Measurements from ENCODE around the gene FHIT. TPM values are rescaled to one million over a fixed set of nuclear protein-coding genes. Genes with fewer than 3 reads are reported as not detected.

Gene FHIT
- total RNA-seq, 1 donor from 2014 or later = 10.2 TPM

GRCh38 chr3:60395173-60395762, 856.0 kb downstream of the FHIT start:
- DNase-seq (ENCODE audit: low spot score) = no peak
- no peak for ATAC-seq
- intact Hi-C loops (cut with DNase I) = no loop called here

DNA sequence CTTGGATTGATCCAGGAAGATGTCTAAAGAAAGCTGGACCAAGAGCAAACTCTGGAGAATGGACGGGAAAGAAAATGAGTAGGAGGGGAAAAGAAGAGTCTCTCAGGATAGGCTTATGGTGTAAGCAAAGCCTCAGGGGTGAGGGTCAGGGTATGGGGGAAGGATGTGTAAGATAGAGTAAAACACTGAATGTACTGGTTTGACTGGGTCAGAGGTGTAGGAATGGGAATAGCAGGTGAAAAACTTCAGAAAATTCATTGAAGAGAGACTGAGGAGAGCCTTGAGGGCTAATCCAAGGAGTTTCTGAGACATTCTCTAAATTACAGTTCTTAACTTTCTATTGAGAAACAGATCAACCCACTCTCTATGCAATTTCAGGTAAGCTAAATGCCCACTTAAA, 857.3 kb downstream of the FHIT start:
- ATAC-seq (no peak), DNase-seq (ENCODE audit: low spot score) (no peak)
- intact Hi-C loops (cut with DNase I) = no loop called here

GRCh38 chr3:60392501-60392900, 858.8 kb downstream of the FHIT start:
- ATAC-seq = no peak
- no peak for DNase-seq (ENCODE audit: low spot score)
- intact Hi-C loops (cut with DNase I) = no loop called here

DNA sequence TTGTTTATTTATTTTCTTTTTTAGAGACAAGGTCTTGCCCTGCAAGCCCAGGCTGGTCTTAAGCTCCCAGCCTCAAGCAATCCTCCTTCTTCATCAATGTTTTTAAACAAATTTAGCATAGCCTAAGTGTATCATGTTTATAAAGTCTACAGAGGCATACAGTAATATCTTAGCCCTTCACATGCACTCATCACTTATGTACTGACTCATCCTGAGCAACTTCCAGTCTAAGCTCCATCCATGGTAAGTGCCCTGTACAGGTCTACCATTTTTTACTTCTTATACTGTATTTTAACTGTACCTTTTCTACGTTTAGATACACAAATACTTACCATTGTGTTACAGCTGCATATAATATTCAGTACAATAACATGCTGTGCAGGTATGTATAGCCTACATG, 860.0 kb downstream of the FHIT start:
- intact Hi-C loops (cut with DNase I) = no loop called here
- no peak for ATAC-seq
- DNase-seq (ENCODE audit: low spot score) = no peak

- DNase-seq (ENCODE audit: low spot score) = no peak
- intact Hi-C loops (cut with DNase I) = no loop called here
- ATAC-seq = no peak
These were observed 862.5 kb downstream of the FHIT start for GRCh38 chr3:60388731-60389130.

DNA sequence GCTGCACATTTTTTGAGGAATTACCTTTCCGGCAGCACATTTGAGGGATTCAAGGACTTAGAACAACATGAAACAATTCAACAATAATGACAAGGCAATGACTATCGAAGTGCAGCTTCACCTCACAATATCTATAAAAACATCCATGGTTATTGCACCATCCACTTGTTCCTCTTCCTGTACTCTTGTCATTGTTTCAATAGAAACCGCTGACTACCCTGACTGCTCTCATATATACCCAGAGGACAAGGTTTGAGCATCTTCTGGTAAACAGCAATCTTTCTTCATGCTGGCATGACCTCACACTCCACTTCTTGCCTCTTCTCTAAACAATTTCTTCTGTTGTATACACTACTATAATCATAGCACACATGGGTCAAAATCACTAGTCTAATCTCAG, 864.9 kb downstream of the FHIT start:
- DNase-seq (ENCODE audit: low spot score) (no peak), ATAC-seq (no peak)
- intact Hi-C loops (cut with DNase I) = no loop called here

DNA sequence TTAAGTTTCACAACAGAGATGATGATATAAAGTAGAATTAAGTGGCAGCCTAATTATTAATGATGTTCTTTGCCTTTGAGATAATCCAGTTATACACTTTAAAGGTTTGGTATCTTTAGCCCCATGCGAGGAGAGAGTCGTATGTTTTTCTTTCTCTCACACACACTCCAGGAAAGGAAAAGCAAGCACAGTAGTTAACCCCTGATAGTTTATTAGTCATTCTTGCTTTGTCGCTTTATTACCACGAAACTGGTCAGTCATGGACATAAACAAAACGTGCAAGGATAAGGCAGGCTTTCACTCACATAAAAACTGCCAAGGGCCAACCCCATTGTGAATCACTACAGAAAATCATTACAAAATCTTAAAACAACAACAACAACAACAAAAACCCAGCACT, 866.9 kb downstream of the FHIT start:
- DNase-seq (ENCODE audit: low spot score) = no peak
- no peak for ATAC-seq
- intact Hi-C loops (cut with DNase I) = no loop called here

GRCh38 chr3:60383345-60383744, 867.9 kb downstream of the FHIT start:
- intact Hi-C loops (cut with DNase I) = no loop called here
- no peak for ATAC-seq
- DNase-seq (ENCODE audit: low spot score) = no peak

DNA sequence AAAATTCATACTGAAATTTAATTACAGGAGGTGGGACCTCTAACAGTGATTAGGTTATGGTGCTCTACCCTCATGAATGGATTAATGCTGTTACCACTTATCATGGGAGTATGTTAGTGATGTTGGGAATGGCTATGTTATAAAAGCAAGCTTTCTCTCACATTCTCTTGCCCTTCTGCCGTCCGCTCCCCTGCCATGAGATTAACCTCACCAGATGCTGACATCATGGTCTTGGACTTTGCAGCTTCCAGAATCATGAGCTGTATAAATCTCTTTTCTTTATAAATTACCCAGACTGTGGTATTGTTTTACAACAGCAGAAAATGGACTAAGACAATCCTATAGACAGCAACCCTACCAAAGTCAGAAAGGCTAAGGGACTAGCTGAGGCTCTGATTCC, 884.8 kb downstream of the FHIT start:
- DNase-seq (ENCODE audit: low spot score) (no peak), ATAC-seq (no peak)
- intact Hi-C loops (cut with DNase I) = no loop called here

DNA sequence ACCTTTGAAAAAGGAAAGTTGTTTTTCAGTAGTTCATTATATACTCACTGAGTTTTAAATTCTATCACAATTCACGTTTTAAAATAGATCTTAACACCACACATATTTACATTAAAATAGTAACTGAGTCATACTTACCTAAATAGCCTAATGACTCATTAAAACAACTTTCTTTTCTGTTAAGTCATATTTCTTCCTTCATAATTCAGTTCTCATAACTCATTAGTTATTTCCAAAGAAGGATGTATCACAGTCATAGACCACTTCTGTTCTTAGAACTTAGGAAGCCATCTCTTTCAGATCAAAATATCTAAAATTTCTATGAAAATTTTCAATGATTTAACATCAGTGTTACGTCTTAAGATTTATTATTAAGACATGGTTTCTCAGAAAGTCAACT, 885.9 kb downstream of the FHIT start:
- intact Hi-C loops (cut with DNase I) = no loop called here
- DNase-seq (ENCODE audit: low spot score) = no peak
- ATAC-seq = no peak

- intact Hi-C loops (cut with DNase I) = no loop called here
- no peak for ATAC-seq
- no peak for DNase-seq (ENCODE audit: low spot score)
These were observed 886.8 kb downstream of the FHIT start for GRCh38 chr3:60364475-60364874.

- no peak for ATAC-seq
- intact Hi-C loops (cut with DNase I) = no loop called here
- no peak for DNase-seq (ENCODE audit: low spot score)
These were observed 887.4 kb downstream of the FHIT start for GRCh38 chr3:60363817-60364216.

DNA sequence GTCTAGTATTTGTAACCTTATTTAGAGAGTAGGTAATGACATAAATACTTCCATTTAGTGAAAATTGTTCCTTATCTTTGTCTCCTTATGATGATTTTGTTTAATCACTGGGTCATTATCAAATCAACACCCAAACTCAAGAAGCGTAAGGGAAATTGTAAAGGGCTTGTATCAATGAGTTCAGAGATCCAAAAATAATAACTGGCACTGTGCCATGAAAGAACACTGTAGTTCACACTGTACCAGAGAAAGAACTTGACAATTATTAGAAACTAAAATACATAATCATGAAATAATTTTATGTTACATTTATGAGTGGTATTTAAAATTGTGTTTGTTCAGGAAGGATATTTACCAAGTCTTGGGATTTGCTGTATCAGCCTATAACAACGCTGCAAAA, 895.4 kb downstream of the FHIT start:
- no peak for DNase-seq (ENCODE audit: low spot score)
- intact Hi-C loops (cut with DNase I) = no loop called here
- ATAC-seq = no peak

DNA sequence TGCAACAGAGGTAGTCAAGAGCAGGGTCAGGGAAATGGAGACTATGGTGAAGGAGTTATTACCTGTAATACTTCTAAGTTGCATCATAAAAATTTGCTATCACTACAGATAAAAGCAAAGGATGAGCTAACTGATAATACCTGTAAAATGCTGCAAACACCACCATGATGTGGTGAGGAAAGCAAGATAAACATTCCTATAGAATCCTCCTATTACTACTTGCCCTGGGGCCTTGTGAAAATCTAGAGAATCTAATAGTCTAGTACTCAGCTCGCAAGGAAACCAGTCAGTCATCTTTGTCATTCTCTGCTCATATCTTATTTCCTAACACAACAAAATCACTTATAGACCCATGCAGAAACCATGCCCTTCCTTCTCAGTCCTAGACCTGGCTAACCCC, 899.8 kb downstream of the FHIT start:
- DNase-seq (ENCODE audit: low spot score) (no peak), ATAC-seq (no peak)
- intact Hi-C loops (cut with DNase I) = no loop called here

DNA sequence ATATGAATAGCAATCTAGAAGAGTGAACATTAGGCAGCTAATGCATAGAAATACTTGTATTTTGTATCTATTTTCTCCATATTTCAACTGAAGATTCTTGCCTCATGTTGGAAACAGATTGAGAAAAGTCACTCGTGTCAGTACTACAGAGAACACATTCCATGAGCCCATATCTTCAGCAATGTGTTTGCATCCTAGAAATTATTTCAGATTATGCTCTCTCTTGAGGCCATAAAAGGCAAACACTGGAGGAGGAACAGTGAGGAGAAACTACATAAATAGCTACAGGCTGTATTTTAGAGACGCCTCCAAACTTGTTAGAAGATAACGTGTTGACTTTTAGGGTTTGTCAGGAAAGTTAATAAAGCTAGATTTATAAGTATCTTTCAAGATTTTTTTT, 906.9 kb downstream of the FHIT start:
- ATAC-seq (no peak), DNase-seq (ENCODE audit: low spot score) (no peak)
- intact Hi-C loops (cut with DNase I) = no loop called here

DNA sequence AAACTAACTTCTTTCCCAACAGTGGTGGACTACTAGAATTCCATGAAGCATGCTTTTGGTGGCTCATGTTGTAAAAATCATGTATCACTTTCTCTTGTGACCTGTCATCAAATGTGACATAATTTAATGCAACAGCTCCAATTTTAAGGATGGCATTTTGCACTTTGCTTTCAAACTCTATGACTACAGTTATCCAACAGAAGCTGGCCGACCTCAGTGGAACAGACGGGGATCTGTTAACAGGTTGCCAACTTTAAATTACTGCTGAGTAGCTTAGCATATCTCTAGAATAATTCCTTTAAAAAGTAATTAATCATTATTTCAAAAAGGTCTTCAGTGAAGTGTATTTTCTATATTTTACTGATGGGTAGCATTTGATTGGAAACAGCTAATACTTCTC, 907.4 kb downstream of the FHIT start:
- intact Hi-C loops (cut with DNase I) = no loop called here
- no peak for ATAC-seq
- no peak for DNase-seq (ENCODE audit: low spot score)

- no peak for DNase-seq (ENCODE audit: low spot score)
- intact Hi-C loops (cut with DNase I) = no loop called here
- ATAC-seq = no peak
These were observed 911.9 kb downstream of the FHIT start for GRCh38 chr3:60339304-60339703.

DNA sequence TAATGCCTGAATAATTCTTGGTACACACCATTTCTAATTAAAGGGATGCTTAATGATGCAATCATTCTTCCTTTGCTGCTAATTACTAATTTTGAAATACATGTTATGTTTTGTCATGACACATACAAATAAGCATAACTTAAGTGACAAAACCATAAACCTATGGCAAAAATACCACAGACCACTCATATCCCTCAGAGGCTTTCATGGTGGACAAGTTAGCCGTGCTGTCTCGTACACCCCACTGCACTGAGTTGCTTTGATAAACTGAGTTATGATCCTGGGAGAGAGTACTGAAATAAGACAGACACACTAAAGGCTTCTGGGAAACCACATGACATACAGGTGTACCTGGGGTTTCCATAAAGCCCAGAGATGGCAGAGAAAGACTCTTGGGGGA, 913.8 kb downstream of the FHIT start:
- DNase-seq (ENCODE audit: low spot score) (no peak), ATAC-seq (no peak)
- intact Hi-C loops (cut with DNase I) = no loop called here

- ATAC-seq (no peak), DNase-seq (ENCODE audit: low spot score) (no peak)
- intact Hi-C loops (cut with DNase I) = no loop called here
These were observed 915.2 kb downstream of the FHIT start for GRCh38 chr3:60336061-60336460.

DNA sequence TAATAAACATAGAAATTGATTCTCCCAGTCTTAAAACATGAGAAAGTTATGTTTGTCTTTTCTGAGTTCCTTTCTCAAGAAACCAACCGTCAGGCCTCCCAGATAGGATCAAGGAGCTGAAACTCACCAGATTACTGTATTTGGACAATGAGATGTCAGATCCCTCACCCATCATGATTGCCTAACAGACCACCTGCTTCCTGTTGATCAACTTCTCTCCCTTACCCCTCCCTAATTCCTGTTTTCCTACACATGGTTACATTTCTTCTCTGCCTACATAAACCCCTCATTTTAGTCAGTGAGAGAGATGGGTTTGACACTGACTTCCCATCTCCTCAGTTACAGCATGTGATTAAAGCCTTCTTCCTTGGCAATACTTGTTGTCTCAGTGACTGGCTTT, 917.5 kb downstream of the FHIT start:
- intact Hi-C loops (cut with DNase I) = no loop called here
- ATAC-seq = no peak
- no peak for DNase-seq (ENCODE audit: low spot score)

GRCh38 chr3:60330107-60330506, 921.1 kb downstream of the FHIT start:
- no peak for DNase-seq (ENCODE audit: low spot score)
- intact Hi-C loops (cut with DNase I) = no loop called here
- ATAC-seq = no peak

Measured in sciatic nerve (tissue), 2 donors.